Measurements from ENCODE around the gene SLC17A9.
"Not testable (repeated sequence)": the region's sequence is repeated elsewhere in the genome, so short reads cannot be mapped to it uniquely, and the experiment has no call there.

Gene SLC17A9

DNA sequence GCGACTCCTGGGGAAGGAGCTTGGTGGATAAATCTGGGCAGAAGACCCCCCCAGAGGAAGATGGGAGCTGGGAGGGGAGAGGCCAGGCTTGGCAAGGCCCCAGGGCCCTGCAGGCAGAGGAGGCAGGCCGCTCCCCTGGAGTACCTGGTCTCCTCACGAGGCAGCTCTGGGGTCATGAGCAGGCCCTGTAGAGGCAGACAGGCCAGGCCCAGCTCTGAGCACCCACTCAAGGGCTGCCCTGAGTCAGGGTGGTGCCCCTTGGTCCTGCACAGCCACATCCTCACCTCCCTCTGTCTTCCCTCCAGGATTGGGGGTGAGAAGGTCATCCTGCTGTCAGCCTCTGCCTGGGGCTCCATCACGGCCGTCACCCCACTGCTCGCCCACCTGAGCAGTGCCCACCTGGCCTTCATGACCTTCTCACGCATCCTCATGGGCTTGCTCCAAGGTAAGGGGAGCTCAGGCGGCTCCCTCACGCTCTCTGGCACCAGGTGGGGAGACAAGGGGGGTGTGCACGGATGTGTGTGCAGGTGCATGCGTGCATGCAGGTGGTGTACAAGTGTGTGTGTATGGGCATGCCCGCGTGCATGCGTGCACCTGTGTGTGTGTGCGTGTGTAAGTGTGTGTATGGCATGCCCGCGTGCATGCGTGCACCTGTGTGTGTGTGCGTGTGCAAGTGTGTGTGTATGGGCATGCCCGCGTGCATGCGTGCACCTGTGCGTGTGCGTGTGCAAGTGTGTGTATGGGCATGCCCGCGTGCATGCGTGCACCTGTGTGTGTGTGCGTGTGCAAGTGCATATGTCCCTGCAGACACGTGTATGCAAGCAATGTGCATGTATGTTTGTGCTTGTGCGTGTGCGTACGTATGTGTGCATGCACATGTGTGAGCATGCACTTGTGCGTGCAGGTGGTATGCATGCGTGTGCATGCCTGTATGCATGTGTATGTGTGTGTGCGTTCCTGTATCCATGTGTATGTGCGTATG is 4.9 kb downstream of the SLC17A9 start:
- DNase-seq: no peak

DNA sequence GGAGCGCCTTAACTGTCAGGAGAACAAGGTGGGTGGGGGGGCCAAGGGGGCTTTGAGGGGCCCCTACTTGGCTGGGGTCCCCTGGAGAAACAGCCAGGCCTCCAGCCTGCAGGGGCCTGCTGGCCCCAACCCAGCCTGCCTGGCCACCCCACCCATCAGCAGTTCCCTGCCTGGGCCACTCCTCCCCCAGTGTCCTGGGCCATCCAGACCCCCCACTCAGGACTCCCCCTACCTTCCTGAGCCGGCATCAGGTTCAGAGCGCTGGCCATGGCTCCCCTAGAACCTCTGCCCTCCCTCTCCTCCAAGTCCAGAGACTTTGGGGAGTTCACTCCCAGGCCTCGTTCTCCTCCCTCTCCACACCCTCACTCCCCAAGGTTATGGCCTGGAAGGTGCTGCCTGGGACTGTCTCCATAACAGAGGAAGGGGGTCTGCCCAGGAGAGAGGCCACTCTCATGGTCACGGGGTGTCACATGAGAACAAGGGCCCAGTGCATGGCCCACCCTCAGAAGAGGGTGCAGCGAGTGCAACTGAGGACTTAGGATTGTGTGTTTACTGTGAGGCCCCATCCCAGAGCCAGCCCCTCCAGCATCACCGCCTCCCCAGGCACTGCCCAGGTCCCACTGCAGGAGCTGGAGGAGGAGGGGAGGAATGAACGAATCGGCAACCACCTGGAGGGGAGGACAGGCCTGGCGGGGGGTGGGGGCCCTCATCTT is 6.0 kb downstream of the SLC17A9 start:
- DNase-seq: no peak

DNA sequence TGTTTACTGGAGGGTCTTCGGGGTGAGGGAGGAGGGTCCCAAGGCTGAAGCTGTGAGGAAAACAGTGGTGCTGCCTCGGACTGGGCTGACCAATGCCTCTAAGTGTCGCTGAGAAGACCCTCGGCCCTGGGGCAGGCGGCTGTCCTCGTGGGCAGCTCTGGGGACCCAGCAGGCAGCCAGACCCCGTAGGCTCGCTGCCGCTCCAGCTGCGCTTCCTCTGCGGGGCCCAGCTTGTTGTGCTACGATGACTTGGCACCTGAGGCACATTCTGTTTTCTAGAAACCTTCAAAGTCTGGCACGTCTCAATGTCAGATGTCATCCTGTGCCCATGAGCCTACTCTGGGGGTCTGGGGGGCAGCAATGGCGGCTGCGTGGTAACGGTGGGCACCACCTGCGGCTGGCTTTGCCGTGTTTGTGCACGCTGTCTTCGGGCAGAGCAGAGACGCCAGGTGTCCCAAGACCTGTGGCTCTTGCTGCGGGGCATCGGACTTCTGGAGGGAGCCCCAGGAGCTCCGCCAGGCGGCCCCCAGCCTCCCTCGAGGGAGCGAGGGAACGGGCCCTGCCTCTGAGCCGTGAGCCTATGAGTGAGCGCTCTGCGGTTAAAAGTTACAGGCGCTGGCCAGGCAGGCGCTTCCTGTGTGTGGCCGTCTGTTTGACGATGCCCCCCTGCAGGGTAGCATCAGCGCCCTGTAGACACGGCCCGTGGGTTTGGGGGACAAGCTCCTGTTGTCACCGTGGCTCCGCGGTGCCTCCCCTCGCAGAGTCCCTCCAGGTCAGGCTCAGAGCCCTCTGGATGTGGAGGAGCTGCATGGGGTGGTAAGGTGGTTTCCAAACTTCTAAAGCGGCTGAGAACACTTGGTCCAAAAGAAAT is 6.8 kb downstream of the SLC17A9 start:
- no peak for DNase-seq

DNA sequence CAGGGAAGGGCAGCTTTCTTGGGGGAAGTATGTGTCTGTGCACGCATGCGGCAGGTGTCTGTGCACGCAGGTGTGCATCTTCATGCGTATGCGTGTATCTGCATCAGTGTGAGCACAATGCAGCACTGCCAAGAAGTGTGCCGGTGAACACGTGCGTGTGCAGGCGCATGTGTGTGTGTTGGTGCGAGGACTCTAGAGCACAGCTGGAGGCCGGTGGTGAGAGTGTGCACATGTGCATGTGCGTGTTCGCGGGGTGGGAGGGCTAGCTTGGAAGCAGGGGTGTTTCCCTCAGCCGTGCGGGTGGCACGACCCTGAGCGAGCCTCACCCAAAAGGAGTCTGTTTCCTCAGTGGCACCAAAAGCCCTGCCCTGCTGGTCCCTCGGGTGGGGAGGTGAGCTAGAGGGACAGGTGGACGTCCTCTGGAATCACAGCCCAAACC is 7.5 kb downstream of the SLC17A9 start:
- DNase-seq: no peak

DNA sequence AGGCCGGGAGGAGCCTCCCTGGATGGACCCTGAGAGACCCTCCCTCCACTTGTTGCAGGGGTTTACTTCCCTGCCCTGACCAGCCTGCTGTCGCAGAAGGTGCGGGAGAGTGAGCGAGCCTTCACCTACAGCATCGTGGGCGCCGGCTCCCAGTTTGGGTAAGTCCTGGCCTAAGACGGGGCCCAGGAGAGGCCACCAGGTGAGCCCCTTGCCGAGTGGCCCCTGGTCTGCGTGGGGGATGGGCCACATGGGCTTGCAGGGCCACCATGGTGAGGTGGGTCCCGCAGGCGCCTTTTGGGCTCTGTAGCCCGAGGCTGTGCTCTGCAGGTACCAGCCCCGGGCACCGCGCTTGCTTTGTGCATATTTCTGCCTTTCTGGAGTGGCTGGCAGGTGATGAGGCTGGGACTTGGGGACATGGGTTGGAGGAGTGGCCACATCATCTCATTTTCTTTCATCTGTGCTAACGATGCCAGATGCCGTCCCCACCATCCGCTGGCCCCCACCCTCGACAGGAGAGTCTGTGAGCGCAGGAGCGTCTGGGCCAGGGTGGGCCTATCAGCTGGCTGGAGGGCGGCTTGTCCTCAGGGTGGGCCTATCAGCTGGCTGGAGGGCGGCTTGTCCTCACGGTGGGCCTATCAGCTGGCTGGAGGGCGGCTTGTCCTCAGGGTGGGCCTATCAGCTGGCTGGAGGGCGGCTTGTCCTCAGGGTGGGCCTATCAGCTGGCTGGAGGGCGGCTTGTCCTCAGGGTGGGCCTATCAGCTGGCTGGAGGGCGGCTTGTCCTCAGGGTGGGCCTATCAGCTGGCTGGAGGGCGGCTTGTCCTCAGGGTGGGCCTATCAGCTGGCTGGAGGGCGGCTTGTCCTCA is 8.2 kb downstream of the SLC17A9 start:
- DNase-seq: not testable (repeated sequence)

DNA sequence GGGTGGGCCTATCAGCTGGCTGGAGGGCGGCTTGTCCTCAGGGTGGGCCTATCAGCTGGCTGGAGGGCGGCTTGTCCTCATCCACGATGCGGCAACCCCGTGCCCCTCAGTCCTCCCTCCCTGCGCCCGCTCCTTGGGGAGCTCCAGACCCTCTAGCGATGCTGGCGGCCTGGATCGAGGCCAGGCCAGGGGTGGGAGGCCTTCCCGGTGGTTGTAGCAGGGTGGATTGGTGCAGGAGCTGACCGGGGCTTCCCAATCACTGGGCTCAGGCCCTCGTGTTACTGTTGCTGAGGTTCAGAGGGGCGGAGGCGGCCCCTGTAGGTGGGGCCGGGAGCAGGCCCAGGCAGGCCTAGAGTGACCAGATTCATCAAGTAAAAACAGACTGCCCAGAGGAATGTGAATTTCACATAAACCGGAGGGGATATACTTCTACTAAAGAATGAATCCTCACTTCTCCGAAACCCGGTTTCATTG is 8.8 kb downstream of the SLC17A9 start:
- no peak for DNase-seq

DNA sequence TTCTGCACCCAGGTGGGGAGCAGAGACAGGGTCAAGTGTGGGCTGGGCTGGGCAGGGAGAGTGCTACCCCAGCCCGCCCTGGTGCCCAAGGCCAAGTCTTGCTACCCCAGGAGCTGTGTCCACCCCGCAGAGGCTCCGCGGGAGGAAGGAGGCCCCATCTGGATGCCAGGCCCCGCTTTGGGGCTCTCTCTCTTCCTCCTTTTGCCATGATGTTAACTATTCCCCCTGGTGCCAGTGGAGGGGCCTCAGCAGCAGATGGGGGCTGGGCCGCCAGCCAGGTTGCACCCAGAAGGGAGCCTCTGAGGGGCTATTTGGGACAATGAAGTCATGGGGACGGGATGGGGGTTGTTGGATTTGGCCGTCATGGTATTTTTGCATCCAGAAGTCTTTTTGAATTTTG is 9.3 kb downstream of the SLC17A9 start:
- no peak for DNase-seq

DNA sequence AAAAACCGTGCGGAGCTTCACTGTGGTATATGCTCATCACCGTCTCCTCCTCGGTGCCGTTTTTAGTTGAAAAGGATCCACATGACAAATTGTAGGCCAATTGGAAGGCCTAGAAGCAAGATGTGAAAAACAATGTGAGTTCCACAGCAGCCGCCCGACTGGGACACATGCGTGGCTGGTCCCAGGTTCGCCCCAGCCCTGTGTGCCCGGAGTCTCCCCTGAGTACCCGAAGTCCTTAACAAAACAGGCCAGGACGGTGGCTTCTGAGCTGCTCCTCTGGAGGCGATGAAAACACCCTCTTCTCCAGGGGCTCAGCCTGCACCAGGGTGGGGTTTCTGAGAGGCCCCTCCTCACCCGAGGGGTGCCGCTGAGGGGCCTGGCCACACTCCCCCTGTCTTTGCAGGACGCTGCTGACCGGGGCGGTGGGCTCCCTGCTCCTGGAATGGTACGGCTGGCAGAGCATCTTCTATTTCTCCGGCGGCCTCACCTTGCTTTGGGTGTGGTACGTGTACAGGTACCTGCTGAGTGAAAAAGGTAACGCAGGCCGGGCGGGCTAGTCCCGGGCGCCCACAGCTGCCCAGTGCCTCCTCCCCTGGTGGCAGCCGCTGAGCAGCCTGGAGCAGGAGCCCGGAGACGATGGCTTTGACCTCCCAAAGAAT is 9.8 kb downstream of the SLC17A9 start:
- DNase-seq: no peak

DNA sequence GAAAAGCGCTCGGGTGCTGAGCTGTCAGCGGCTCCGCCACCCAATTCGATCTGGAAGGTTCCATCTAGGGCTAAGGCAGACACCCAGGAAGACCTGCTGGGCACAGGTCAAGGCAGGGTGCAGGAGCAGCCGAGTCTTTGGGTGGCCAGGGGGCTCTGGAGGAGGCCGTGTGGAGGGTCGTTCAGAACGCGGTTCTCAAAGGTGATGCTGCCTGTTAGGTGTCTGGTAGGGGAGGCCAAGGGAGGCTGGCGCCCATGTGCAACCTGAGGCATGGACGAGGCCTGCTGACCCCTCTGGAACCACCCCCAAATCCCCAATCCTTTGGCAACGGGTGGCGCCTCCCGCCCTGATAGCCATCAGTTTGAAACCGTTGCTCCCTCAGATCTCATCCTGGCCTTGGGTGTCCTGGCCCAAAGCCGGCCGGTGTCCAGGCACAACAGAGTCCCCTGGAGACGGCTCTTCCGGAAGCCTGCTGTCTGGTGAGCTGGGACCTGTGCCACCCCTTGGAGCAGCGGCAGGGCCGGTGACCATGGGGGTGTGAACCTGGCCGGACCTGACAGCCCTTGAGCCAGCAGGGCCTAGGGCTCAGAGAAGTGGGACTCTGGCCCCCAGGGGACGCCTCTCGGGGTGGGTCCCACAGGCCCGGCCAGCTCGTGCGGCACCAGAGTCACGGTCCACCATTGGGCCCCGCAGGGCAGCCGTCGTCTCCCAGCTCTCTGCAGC is 10.5 kb downstream of the SLC17A9 start:
- no peak for DNase-seq

DNA sequence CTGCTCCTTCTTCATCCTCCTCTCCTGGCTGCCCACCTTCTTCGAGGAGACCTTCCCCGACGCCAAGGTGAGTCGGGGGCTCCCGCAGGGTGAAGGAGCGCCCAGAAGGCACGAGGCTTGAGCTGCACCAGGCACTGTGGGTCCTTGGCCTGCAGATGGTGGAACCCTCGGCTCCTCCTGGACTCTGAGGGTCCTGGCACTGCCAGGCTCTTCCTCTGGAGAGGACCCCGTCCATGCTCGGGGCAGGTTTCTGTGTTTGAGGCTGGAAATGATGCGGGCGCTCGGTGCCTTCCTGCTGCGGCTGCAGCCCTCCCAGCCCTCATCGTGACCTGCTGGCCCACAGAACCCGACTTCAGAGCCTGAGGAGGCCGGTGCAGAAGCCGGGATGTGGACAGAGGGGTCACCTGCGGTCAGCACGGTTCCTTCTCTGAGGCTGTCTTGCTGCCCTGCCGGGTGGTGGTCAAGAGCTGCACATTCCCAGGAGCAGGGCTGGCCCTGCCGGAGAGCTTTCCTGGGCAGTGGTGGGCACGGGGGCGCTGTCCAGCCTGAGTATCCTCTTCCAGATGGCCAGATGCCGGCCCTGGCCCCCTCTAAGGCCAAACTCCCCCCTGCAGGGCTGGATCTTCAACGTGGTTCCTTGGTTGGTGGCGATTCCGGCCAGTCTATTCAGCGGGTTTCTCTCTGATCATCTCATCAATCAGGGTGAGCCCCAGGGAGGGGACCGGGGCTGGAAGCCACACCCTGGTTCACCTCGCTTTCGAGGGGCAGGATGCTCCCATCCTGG is 11.3 kb downstream of the SLC17A9 start:
- DNase-seq: no peak

DNA sequence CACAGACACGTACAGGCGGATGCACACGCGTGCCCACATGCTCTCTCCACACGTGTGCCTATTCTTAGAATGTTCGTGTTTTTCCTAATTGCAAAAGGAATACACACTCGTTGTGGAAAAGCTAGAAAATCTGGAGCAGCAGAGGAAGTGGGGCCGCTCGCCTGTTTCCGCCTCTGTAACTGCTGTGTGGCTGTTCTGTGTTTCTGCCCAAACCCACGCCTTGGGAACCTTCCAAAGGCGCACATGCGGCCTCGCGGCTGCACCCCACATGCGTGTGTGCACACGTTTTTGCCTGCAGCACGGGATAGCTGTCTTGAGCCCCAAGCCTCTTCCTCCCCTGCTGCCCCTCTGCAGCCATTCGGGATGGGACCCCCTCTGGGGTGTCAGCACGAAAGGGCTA is 12.2 kb downstream of the SLC17A9 start:
- no peak for DNase-seq

DNA sequence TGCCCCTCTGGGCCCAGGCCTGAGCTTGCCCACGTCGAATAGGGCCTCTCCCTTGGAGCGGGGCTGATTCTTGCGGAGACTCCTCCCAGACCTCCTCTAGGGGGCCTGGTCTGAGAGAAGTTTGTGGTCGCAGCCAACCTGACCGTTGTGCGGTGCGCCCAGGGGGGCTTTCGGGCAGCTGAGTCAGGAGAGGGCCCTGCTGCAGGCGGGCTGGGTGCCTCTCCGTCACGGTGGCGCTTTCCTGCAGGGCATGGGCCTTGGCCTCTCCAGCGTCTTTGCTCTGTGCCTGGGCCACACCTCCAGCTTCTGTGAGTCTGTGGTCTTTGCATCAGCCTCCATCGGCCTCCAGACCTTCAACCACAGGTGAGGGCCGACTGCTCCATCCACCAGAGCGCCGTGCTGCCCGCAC is 12.9 kb downstream of the SLC17A9 start:
- DNase-seq: no peak

DNA sequence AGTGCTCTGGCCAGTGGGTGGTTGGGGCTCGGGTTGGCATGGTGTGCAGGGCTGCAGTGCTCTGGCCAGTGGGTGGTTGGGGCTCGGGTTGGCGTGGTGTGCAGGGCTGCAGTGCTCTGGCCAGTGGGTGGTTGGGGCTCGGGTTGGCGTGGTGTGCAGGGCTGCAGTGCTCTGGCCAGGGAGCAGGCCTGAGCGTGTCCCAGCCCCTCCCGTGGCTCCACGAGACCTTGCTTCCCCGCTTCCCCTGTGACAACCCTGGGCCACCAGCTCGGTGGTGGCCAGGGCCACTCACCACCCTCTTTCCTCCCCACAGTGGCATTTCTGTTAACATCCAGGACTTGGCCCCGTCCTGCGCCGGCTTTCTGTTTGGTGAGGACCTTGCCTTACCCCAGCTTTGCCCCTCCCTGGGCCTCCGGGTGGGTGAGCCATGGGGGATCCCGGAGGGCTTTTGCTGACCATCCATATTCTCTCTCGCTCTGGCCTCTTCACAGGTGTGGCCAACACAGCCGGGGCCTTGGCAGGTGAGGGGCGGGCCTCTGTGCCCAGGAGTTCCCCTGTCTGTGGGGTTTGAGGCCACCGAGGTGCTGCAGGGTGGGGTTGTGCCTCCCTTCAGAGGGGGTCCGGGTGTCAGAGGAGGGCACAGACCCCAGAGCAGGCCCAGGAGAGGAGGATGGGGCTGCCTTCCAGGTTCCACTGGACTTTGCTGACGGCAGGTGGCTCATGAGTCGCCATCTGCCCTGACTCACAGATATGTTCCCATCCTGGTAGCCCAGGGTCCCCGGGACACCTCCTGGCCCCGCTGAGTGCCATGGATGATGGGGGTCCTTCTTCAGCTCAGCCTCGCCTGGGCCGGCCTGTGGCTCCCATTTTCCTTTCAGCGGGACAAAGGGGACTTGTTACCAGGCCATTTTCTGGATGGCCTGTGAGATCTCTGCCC is 14.0 kb downstream of the SLC17A9 start:
- DNase-seq: no peak

DNA sequence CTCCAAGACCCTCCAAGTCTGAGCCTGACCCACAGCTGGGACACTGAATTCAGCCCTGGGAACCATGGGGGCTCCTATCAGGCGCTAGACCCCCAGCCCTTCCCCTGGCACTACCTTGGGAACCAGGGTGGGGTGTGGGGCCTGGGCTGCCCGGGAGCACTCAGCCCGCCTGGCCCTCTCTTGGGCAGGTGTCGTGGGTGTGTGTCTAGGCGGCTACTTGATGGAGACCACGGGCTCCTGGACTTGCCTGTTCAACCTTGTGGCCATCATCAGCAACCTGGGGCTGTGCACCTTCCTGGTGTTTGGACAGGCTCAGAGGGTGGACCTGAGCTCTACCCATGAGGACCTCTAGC is 14.6 kb downstream of the SLC17A9 start:
- DNase-seq: no peak

DNA sequence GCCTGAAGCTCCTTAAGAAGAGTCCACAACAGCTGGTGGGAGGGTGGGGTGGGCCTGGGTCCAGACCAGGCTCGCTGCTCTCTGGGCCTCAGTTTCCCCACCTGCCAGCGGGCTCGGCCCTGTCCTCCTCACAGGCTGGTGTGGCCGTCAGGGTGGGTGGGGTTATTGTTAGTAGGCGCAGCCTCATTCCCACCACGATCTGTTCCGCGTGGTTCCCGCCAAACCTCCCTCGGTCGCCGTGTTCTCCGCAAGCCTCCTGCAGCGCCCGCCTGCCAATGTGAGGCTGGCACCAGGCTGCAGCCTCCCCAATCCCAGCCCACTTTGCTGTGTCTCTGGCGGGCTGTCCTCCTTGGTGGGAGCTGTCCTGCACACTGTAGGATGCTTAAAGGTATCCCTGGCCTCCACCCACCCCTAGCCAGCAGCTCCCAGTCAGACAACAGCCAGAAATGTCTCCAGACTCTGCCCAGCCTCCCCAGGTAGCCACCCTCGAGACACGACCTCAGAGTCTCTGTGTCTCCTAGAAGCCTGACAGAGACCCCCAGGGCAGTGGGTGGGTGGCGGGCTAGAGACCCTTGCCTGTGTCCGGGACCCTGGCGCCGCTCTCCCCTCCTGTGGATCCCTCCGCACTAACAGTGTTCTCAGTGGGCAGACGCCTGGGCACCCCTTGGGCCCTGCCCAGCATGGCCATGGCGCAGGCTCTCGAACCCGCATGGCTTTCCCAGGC is 15.3 kb downstream of the SLC17A9 start:
- no peak for DNase-seq

DNA sequence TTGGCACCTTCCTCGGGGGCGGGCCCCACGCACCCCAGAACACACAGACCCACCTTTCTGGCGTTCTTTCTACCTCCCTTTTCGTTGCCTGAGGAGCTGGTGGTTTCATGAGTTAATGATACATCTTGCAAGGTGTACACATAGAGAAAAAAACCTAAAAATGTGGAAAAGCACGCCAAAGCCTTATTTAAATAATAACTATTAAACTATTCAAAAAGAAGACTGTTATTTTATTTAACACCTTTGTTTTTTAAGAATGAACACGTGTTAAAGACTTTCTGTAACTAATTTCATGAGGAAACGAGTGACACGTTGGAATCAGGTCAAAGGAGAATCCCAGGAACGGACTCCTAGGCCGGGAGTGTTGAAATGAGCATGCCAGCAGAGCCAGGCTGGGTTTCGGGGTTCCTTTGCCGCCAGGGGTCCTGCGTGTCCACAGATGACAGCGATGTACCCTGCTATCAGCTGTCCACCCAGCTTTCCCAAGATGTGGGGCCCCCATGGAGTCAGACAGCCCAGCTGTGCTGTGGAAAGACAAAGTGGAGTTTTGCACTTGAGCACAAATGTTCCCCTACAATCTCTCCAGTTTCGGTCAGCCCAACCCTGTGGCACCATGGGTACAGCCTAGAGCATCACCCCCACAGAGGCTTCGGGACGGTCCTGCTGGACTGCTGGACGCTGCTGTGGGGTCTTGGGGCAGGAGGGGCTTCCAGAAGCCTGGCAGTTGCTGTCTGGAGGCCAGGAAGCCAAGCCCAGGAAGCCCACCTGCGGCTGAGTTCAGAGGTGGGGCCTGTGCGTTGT is 16.1 kb downstream of the SLC17A9 start:
- no peak for DNase-seq

DNA sequence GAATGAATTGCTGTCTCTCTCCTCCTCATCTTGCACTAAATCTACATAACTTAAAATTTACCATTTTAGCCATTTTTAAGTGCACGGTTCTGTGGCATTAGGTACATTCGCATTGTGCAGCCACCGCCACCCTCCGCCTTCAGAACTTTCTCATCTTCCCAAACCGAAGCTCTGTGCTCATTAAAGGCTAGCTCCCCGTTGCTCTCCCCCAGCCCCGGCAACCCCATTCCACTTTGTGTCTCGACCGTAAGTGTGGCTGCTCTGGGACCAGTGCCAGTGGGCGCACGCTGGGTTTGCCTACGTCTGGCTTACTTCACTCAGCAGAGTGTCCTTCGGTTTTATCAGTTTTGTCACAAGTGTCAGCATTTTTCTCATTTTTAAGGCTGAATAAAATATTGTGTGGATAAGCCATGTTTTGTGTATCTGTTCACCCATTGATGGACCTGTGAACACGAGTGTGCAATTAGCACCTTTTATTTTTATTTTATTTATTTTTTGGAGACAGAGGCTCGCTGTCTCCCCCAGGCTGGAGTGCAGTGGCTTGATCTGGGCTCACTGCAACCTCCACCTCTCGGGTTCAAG is 16.8 kb downstream of the SLC17A9 start:
- no peak for DNase-seq

All from femur (tissue), 1 donor.